Peyer's patch (tissue), 4 donors: ENCODE measurements around the gene NKAIN2.

ENCODE experiments used
- POLR2A ChIP-seq, 2 donors: fragments of 450-650 bp; IDR thresholded peaks; one replicate each; pipeline ENCODE4 v1.5.1; 2017; ENCODE audit warnings: antibody characterized with exemption in 2 of 2, mild to moderate bottlenecking in 2 of 2, moderate library complexity in 2 of 2
- TF ChIP-seq, protein P1 (sequence below), 6 experiments: fragments of 450-650 bp in 4 of 6; fragments of 200-600 bp in 2 of 6; sonication (generic) in 1 of 6; IDR thresholded peaks; one replicate each; pipeline ENCODE4 v1.5.1; 2017 to 2019; ENCODE audit warnings: antibody characterized with exemption in 6 of 6, mild to moderate bottlenecking in 3 of 6, moderate library complexity in 1 of 6

GRCh38 chr6:123801067-123801466, 2.6 kb upstream of the NKAIN2 start:
- TF ChIP-seq, protein P1, sequence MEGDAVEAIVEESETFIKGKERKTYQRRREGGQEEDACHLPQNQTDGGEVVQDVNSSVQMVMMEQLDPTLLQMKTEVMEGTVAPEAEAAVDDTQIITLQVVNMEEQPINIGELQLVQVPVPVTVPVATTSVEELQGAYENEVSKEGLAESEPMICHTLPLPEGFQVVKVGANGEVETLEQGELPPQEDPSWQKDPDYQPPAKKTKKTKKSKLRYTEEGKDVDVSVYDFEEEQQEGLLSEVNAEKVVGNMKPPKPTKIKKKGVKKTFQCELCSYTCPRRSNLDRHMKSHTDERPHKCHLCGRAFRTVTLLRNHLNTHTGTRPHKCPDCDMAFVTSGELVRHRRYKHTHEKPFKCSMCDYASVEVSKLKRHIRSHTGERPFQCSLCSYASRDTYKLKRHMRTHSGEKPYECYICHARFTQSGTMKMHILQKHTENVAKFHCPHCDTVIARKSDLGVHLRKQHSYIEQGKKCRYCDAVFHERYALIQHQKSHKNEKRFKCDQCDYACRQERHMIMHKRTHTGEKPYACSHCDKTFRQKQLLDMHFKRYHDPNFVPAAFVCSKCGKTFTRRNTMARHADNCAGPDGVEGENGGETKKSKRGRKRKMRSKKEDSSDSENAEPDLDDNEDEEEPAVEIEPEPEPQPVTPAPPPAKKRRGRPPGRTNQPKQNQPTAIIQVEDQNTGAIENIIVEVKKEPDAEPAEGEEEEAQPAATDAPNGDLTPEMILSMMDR (IDR thresholded peaks at IDR 0.05), result no peak
- no peak for TF ChIP-seq POLR2A (IDR thresholded peaks at IDR 0.05)
